Measurements from ENCODE around the gene TRIP6. TPM values are rescaled to one million over a fixed set of nuclear protein-coding genes. Genes with fewer than 3 reads are reported as not detected.
A peak's percentile ranks its signal among the peaks of the same experiment; 100 is the strongest.

Gene TRIP6
- total RNA-seq, 1 experiment from 2014 or later = 140 TPM

DNA sequence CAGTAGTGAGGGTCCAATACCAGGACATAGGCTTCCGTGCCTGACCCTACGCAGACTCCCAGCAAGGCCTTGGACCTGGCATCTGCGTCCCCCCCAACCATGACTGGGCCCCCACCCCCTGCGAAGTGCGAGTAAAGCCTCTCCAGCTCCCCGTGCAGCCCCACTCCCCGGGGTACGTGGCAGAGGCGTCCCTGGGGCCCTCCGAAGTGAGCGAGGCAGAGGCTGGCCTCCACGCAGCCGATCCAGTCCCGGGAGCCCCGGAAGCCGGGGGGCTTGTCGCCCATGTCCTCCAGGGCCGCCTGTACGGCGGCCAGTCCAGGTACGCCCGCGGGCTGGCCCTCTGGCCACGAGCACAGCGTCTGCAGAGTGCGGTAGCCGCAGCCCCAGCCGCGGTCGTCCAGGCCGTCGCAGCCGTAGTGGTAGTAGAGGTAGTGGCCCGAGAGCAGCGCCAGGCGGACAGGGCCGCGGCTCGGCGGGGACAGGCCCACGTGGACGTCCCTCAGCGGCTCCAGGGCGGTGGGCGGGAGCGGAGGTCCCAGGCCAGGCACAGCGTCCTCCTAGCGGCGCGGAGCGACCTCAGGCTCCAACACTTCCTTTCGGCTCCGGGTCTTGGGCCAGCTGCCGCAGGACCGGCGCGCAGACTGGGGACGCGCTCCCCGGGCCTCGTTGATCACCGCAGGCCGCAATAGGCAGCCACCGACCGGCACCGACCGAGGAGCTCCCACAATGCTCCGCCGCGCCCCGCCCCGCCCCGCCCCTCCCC, 22.0 kb downstream of the TRIP6 start, which contains the start of gene UFSP1 (continued):
- TF ChIP-seq, protein P1, sequence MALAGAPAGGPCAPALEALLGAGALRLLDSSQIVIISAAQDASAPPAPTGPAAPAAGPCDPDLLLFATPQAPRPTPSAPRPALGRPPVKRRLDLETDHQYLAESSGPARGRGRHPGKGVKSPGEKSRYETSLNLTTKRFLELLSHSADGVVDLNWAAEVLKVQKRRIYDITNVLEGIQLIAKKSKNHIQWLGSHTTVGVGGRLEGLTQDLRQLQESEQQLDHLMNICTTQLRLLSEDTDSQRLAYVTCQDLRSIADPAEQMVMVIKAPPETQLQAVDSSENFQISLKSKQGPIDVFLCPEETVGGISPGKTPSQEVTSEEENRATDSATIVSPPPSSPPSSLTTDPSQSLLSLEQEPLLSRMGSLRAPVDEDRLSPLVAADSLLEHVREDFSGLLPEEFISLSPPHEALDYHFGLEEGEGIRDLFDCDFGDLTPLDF (CRISPR knock-in tag; IDR thresholded peaks at IDR 0.05) = no peak
- peak; percentile 56; the same call in 1 of the 2 replicates for TF ChIP-seq CREB1 (CRISPR knock-in tag; IDR thresholded peaks at IDR 0.05)
- TF ChIP-seq ELF4 (CRISPR knock-in tag; IDR thresholded peaks at IDR 0.05; ENCODE audit: low read depth) = peak; percentile 34; the same call in 1 of the 2 replicates
- 0 out of 2 replicates have a peak, but pooled peaks have one; percentile 16 for TF ChIP-seq NFYB (CRISPR knock-in tag; conservative IDR thresholded peaks at IDR 0.05; ENCODE audit: low read depth)
- peak; percentile 5; the same call in 1 of the 2 replicates for TF ChIP-seq ZNF416 (CRISPR knock-in tag; IDR thresholded peaks at IDR 0.05)
- TF ChIP-seq CREM (CRISPR knock-in tag; IDR thresholded peaks at IDR 0.05) = 0 out of 2 replicates have a peak, but pooled peaks have one; percentile 9
- TF ChIP-seq, protein P2, sequence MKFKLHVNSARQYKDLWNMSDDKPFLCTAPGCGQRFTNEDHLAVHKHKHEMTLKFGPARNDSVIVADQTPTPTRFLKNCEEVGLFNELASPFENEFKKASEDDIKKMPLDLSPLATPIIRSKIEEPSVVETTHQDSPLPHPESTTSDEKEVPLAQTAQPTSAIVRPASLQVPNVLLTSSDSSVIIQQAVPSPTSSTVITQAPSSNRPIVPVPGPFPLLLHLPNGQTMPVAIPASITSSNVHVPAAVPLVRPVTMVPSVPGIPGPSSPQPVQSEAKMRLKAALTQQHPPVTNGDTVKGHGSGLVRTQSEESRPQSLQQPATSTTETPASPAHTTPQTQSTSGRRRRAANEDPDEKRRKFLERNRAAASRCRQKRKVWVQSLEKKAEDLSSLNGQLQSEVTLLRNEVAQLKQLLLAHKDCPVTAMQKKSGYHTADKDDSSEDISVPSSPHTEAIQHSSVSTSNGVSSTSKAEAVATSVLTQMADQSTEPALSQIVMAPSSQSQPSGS (CRISPR knock-in tag; IDR thresholded peaks at IDR 0.05; ENCODE audit: borderline replicate concordance, low read depth) = no peak
- no peak for TF ChIP-seq NR1H2 (CRISPR knock-in tag; IDR thresholded peaks at IDR 0.05)
- no peak for TF ChIP-seq FOXJ3 (CRISPR knock-in tag; IDR thresholded peaks at IDR 0.05; ENCODE audit: borderline replicate concordance)

DNA sequence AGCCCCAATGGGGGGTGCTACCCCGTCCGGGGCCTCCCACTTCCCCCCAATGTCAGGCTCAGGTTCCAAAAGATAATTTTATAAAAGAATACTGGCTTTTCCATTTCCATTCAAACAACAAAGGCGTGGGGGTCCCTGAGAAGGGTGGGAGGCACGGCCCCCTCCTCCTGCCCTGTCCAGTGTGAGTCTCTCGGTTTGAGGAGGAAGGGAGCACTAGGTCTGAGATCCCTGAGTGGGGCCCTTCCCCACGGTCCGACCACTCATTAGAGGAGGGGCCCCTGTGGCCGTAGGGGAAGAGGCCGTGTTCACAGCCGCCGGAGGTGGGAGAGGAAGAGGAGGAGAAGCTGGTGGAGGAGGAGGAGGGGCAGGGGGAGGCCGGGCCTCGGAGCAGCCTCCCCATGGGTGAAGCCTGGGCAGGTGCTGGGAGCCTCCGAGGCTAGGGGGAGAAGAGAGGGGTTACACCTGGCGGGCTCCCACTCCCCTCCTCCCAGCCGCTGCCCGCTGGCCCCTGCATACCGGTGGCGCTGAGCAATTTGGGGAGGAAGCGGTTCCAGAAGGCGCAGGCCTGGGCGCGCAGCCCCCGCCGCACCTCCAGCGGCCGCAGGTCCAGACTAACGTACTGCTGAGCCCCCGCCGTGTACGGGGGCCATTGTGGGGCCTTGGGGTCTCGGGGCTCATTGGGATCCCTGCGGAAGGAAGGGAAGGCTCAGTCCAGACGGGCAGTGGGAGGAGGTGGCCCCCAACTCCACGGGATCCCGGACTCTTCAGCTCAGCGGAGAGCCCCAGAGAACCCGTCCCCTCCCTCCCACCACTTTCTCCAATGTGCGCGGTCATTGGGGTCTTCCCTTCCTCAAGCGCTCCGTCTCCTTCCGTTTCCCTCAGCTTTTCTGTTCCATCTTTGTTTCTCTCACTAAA, 23.7 kb downstream of the TRIP6 start:
- H3K36me3 Mint-ChIP-seq = peaks cover 28% of the 10 kb centered on the region
- POLR2A ChIA-PET = interaction anchor here (0.5 to 6.2 kb wide), 11 partner anchors 16 to 1011 kb away, joined by 3 to 71 read pairs (median 4); partner anchors contain the start of genes EPHB4, FBXO24, SRRT and TRIP6
- H3K4me3 Mint-ChIP-seq = peak overlapping the region; percentile 88
- H3K9me3 Mint-ChIP-seq = no peaks in the 10 kb centered on the region
- peak; percentile 48 for DNase-seq (ENCODE audit: low spot score)
- peaks cover 11% of the 10 kb centered on the region for H3K27me3 Mint-ChIP-seq (ENCODE audit: low read depth)
- H3K4me1 Mint-ChIP-seq = peaks cover 42% of the 10 kb centered on the region
- H3K27ac Mint-ChIP-seq = peak overlapping the region; percentile 97
- ATAC-seq = no peak
- CTCF ChIA-PET = interaction anchor here (0.6 to 2.4 kb wide), 25 partner anchors 16 to 1744 kb away, joined by 3 to 18 read pairs (median 5); partner anchors contain the start of genes EPHB4, POP7, SLC12A9 and SRRT
- TF ChIP-seq, protein P3, sequence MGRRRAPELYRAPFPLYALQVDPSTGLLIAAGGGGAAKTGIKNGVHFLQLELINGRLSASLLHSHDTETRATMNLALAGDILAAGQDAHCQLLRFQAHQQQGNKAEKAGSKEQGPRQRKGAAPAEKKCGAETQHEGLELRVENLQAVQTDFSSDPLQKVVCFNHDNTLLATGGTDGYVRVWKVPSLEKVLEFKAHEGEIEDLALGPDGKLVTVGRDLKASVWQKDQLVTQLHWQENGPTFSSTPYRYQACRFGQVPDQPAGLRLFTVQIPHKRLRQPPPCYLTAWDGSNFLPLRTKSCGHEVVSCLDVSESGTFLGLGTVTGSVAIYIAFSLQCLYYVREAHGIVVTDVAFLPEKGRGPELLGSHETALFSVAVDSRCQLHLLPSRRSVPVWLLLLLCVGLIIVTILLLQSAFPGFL (CRISPR knock-in tag; IDR thresholded peaks at IDR 0.05; ENCODE audit: borderline replicate concordance) = no peak
- no peak for TF ChIP-seq ESRRA (CRISPR knock-in tag; IDR thresholded peaks at IDR 0.05; ENCODE audit: borderline replicate concordance)
- peak; percentile 63 for TF ChIP-seq ZNF263 (CRISPR knock-in tag; IDR thresholded peaks at IDR 0.05; ENCODE audit: low read depth)
- no peak for TF ChIP-seq JAZF1 (CRISPR knock-in tag; IDR thresholded peaks at IDR 0.05)
- no peak for TF ChIP-seq CREM (CRISPR knock-in tag; IDR thresholded peaks at IDR 0.05)
- TF ChIP-seq, protein P4, sequence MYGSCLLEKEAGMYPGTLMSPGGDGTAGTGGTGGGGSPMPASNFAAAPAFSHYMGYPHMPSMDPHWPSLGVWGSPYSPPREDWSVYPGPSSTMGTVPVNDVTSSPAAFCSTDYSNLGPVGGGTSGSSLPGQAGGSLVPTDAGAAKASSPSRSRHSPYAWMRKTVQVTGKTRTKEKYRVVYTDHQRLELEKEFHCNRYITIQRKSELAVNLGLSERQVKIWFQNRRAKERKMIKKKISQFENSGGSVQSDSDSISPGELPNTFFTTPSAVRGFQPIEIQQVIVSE (CRISPR knock-in tag; IDR thresholded peaks at IDR 0.05; ENCODE audit: borderline replicate concordance) = no peak
- TF ChIP-seq, protein P5, sequence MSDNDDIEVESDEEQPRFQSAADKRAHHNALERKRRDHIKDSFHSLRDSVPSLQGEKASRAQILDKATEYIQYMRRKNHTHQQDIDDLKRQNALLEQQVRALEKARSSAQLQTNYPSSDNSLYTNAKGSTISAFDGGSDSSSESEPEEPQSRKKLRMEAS (CRISPR knock-in tag; IDR thresholded peaks at IDR 0.05) = peak; percentile 13; the same call in 1 of the 2 replicates
- TF ChIP-seq RORB (CRISPR knock-in tag; IDR thresholded peaks at IDR 0.05) = no peak
- TF ChIP-seq ZNF232 (CRISPR knock-in tag; IDR thresholded peaks at IDR 0.05) = peak; percentile 20; the same call in 1 of the 2 replicates
- TF ChIP-seq TEAD4 (CRISPR knock-in tag; IDR thresholded peaks at IDR 0.05) = 0 out of 2 replicates have a peak, but pooled peaks have one; percentile 10
- no peak for TF ChIP-seq NR1H2 (CRISPR knock-in tag; IDR thresholded peaks at IDR 0.05)
- TF ChIP-seq NR2C2 (CRISPR knock-in tag; IDR thresholded peaks at IDR 0.05) = no peak
- 0 out of 2 replicates have a peak, but pooled peaks have one; percentile 96 for TF ChIP-seq KAT7 (CRISPR knock-in tag; IDR thresholded peaks at IDR 0.05; ENCODE audit: borderline replicate concordance)
- TF ChIP-seq, protein P6, sequence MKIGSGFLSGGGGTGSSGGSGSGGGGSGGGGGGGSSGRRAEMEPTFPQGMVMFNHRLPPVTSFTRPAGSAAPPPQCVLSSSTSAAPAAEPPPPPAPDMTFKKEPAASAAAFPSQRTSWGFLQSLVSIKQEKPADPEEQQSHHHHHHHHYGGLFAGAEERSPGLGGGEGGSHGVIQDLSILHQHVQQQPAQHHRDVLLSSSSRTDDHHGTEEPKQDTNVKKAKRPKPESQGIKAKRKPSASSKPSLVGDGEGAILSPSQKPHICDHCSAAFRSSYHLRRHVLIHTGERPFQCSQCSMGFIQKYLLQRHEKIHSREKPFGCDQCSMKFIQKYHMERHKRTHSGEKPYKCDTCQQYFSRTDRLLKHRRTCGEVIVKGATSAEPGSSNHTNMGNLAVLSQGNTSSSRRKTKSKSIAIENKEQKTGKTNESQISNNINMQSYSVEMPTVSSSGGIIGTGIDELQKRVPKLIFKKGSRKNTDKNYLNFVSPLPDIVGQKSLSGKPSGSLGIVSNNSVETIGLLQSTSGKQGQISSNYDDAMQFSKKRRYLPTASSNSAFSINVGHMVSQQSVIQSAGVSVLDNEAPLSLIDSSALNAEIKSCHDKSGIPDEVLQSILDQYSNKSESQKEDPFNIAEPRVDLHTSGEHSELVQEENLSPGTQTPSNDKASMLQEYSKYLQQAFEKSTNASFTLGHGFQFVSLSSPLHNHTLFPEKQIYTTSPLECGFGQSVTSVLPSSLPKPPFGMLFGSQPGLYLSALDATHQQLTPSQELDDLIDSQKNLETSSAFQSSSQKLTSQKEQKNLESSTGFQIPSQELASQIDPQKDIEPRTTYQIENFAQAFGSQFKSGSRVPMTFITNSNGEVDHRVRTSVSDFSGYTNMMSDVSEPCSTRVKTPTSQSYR (CRISPR knock-in tag; IDR thresholded peaks at IDR 0.05) = 0 out of 2 replicates have a peak, but pooled peaks have one; percentile 18
- 0 out of 2 replicates have a peak, but pooled peaks have one; percentile 10 for TF ChIP-seq GTF2I (CRISPR knock-in tag; conservative IDR thresholded peaks at IDR 0.05)
- peak; percentile 66; the same call in 1 of the 2 replicates for TF ChIP-seq FOXP1 (CRISPR knock-in tag; IDR thresholded peaks at IDR 0.05; ENCODE audit: borderline replicate concordance)
- TF ChIP-seq MXD4 (CRISPR knock-in tag; IDR thresholded peaks at IDR 0.05; ENCODE audit: borderline replicate concordance) = no peak
